Parathyroid adenoma (tissue), 2 donors: ENCODE results near the gene MSI2.
A peak's percentile ranks its signal among the peaks of the same experiment; 100 is the strongest.
"Not testable (repeated sequence)": the region's sequence is repeated elsewhere in the genome, so short reads cannot be mapped to it uniquely, and the experiment has no call there.

Experiments used
- H2AFZ ChIP-seq: fragments of 300-600 bp; sonication (generic); one replicate; pipeline ENCODE4 v1.7.0; 2017; ENCODE audit warnings: antibody characterized with exemption, mild to moderate bottlenecking
- H3K27ac ChIP-seq: fragments of 300-600 bp; sonication (generic); one replicate; pipeline ENCODE4 v1.7.0; 2017
- H3K27me3 ChIP-seq: fragments of 300-600 bp; sonication (generic); one replicate; pipeline ENCODE4 v1.7.0; 2017; ENCODE audit warnings: low read length; ENCODE audit not compliant: control insufficient read depth, insufficient read depth
- H3K36me3 ChIP-seq: fragments of 300-600 bp; sonication (generic); one replicate; pipeline ENCODE4 v1.7.0; 2017; ENCODE audit warnings: low read length; ENCODE audit not compliant: control insufficient read depth, insufficient read depth
- H3K4me1 ChIP-seq: fragments of 300-600 bp; sonication (generic); one replicate; pipeline ENCODE4 v1.7.0; 2017; ENCODE audit warnings: control low read depth
- H3K4me2 ChIP-seq: fragments of 300-600 bp; sonication (generic); one replicate; pipeline ENCODE4 v1.7.0; 2017; ENCODE audit warnings: low read length
- H3K4me3 ChIP-seq: fragments of 300-600 bp; sonication (generic); one replicate; pipeline ENCODE4 v1.7.0; 2017; ENCODE audit warnings: low read depth, low read length
- H3K79me2 ChIP-seq: fragments of 300-600 bp; sonication (generic); one replicate; pipeline ENCODE4 v1.7.0; 2017; ENCODE audit warnings: control low read depth
- H3K9ac ChIP-seq: fragments of 300-600 bp; sonication (generic); one replicate; pipeline ENCODE4 v1.7.0; 2017; ENCODE audit warnings: mild to moderate bottlenecking
- H3K9me3 ChIP-seq: fragments of 300-600 bp; sonication (generic); one replicate; pipeline ENCODE4 v1.7.0; 2017; ENCODE audit warnings: low read length; ENCODE audit not compliant: control insufficient read depth
- CTCF ChIP-seq: fragments of 300-600 bp; sonication (generic); IDR thresholded peaks from one replicate; pipeline ENCODE4 v1.7.0; 2017; ENCODE audit warnings: antibody characterized with exemption, mild to moderate bottlenecking
- donor health status: primary hyperparathyroidism.

The MSI2 gene

GRCh38 chr17:57221366-57222350, 34.7 kb upstream of the MSI2 start:
- H3K4me1 ChIP-seq, result peaks cover 12% of the 10 kb centered on the region
- no peaks in the 10 kb centered on the region for H3K36me3 ChIP-seq
- H3K9me3 ChIP-seq, result peaks cover 4% of the 10 kb centered on the region
- H3K4me2 ChIP-seq, result no peak overlapping the region
- no peak overlapping the region for H3K27ac ChIP-seq
- no peak overlapping the region for H3K9ac ChIP-seq
- TF ChIP-seq CTCF, result no peak
- H3K79me2 ChIP-seq, result no peaks in the 10 kb centered on the region
- no peaks in the 10 kb centered on the region for H3K27me3 ChIP-seq
- H3K4me3 ChIP-seq, result no peak overlapping the region
- H2AFZ ChIP-seq, result no peak overlapping the region

GRCh38 chr17:57222422-57222821, 33.9 kb upstream of the MSI2 start:
- H3K9ac ChIP-seq, H3K27me3 ChIP-seq, H2AFZ ChIP-seq, H3K4me2 ChIP-seq, H3K9me3 ChIP-seq, H3K79me2 ChIP-seq, H3K27ac ChIP-seq, H3K4me3 ChIP-seq, H3K36me3 ChIP-seq: not testable (repeated sequence)
- peaks cover 11% of the 10 kb centered on the region for H3K4me1 ChIP-seq

- Histone ChIP-seq H3K4me3 (no peak overlapping the region), H2AFZ (peak overlapping the region; percentile 65), H3K9ac (no peak overlapping the region), H3K27ac (no peak overlapping the region), H3K79me2 (no peaks in the 10 kb centered on the region), H3K36me3 (no peaks in the 10 kb centered on the region), H3K4me1 (peaks cover 8% of the 10 kb centered on the region), H3K27me3 (no peaks in the 10 kb centered on the region), H3K9me3 (peaks cover 4% of the 10 kb centered on the region), H3K4me2 (no peak overlapping the region)
- TF ChIP-seq CTCF, result no peak
Measured at GRCh38 chr17:57225127-57225526, 31.2 kb upstream of the MSI2 start.

- Histone ChIP-seq H2AFZ (peak overlapping the region; percentile 40), H3K9ac (no peak overlapping the region), H3K27me3 (no peaks in the 10 kb centered on the region), H3K4me3 (no peak overlapping the region), H3K4me1 (peaks cover 8% of the 10 kb centered on the region), H3K4me2 (no peak overlapping the region), H3K36me3 (no peaks in the 10 kb centered on the region), H3K79me2 (no peaks in the 10 kb centered on the region), H3K9me3 (peaks cover 4% of the 10 kb centered on the region), H3K27ac (no peak overlapping the region)
- no peak for TF ChIP-seq CTCF
Measured at GRCh38 chr17:57226793-57227192, 29.5 kb upstream of the MSI2 start.

GRCh38 chr17:57228911-57229310, 27.4 kb upstream of the MSI2 start:
- H2AFZ ChIP-seq, result no peak overlapping the region
- no peaks in the 10 kb centered on the region for H3K36me3 ChIP-seq
- no peak overlapping the region for H3K4me2 ChIP-seq
- no peaks in the 10 kb centered on the region for H3K9me3 ChIP-seq
- H3K9ac ChIP-seq, result no peak overlapping the region
- no peaks in the 10 kb centered on the region for H3K27me3 ChIP-seq
- TF ChIP-seq CTCF, result no peak
- H3K79me2 ChIP-seq, result no peaks in the 10 kb centered on the region
- H3K4me3 ChIP-seq, result no peak overlapping the region
- peaks cover 15% of the 10 kb centered on the region for H3K4me1 ChIP-seq
- no peak overlapping the region for H3K27ac ChIP-seq
